ENCODE data around the gene INVS.

INVS gene

GRCh38 chr9:100340224-100340623 is 241.2 kb downstream of the INVS start:
- DNase-seq (ENCODE audit: low read depth) = no peak

GRCh38 chr9:100341889-100342288 is 242.8 kb downstream of the INVS start:
- DNase-seq (ENCODE audit: low read depth) = no peak

- no peak for DNase-seq (ENCODE audit: low read depth)
These were observed 247.8 kb downstream of the INVS start for GRCh38 chr9:100346836-100347235.

- DNase-seq (ENCODE audit: low read depth) = peak; percentile 15
These were observed 251.1 kb downstream of the INVS start for GRCh38 chr9:100350188-100350587.

Data from ELR (cell line).